Endodermal cell (in vitro differentiated cells): ENCODE measurements around the gene MMP3. TPM values are rescaled to one million over a fixed set of nuclear protein-coding genes. Genes with fewer than 3 reads are reported as not detected.

Source experiments
- DNase-seq: peaks from one replicate; pipeline ENCODE4 v3.0.0-alpha.2; 2017
- H3K27ac ChIP-seq: 2 replicates; pipeline ENCODE4 v1.5.1; 2013; ENCODE audit warnings: mild to moderate bottlenecking, low read depth, low read length, moderate library complexity
- H3K27me3 ChIP-seq: 2 replicates; pipeline ENCODE4 v1.6.1; 2013; ENCODE audit warnings: mild to moderate bottlenecking, low read length, moderate library complexity; ENCODE audit not compliant: insufficient read depth, control insufficient read depth, poor library complexity, severe bottlenecking
- H3K36me3 ChIP-seq: 2 replicates; pipeline ENCODE4 v1.7.0; 2013; ENCODE audit warnings: mild to moderate bottlenecking, low read length, moderate library complexity; ENCODE audit not compliant: control insufficient read depth, insufficient read depth
- H3K4me1 ChIP-seq: one replicate; pipeline ENCODE4 v1.7.0; 2013; ENCODE audit warnings: low read length; ENCODE audit not compliant: control insufficient read depth, insufficient read depth
- H3K4me3 ChIP-seq: 2 replicates; pipeline ENCODE4 v1.5.1; 2013; ENCODE audit warnings: mild to moderate bottlenecking, low read length, moderate library complexity
- H3K9ac ChIP-seq: 2 replicates; pipeline ENCODE4 v1.6.1; 2013; ENCODE audit warnings: mild to moderate bottlenecking, low read length, moderate library complexity; ENCODE audit not compliant: poor library complexity, severe bottlenecking; ENCODE audit errors: extremely low read depth
- H3K9me3 ChIP-seq: 2 replicates; pipeline ENCODE4 v1.6.1; 2013; ENCODE audit warnings: mild to moderate bottlenecking, low read length, moderate library complexity; ENCODE audit not compliant: control insufficient read depth
- H3K27ac Mint-ChIP-seq: 2 replicates; pipeline ENCODE4 v1.8.0; 2020; ENCODE audit warnings: mixed read lengths
- H3K27me3 Mint-ChIP-seq: 2 replicates; pipeline ENCODE4 v1.8.0; 2021; ENCODE audit warnings: mild to moderate bottlenecking, mixed read lengths; ENCODE audit not compliant: insufficient read depth
- H3K36me3 Mint-ChIP-seq: 2 replicates; pipeline ENCODE4 v1.8.0; 2020; ENCODE audit warnings: low read depth, mixed read lengths
- H3K4me1 Mint-ChIP-seq: 2 replicates; pipeline ENCODE4 v1.8.0; 2020; ENCODE audit warnings: mixed read lengths
- H3K4me3 Mint-ChIP-seq: 2 replicates; pipeline ENCODE4 v1.8.0; 2020; ENCODE audit warnings: mild to moderate bottlenecking, moderate library complexity, mixed read lengths
- H3K9me3 Mint-ChIP-seq: 2 replicates; pipeline ENCODE4 v1.8.0; 2020; ENCODE audit warnings: mild to moderate bottlenecking, mixed read lengths
- CTCF ChIP-seq: fragments of 200-600 bp; sonication (generic); conservative IDR thresholded peaks from 2 replicates; pipeline ENCODE4 v1.5.0; 2021; ENCODE audit warnings: antibody characterized with exemption, mild to moderate bottlenecking
- WGBS, 2 experiments: methylation state at CpG; one replicate each; pipeline versions ENCODE4 v1.1.5 to v1.1.7; 2013; ENCODE audit warnings: missing lambda C conversion rate in 2 of 2, mixed read lengths in 1 of 2; ENCODE audit not compliant: insufficient coverage in 1 of 2, insufficient read length in 1 of 2; 5-methylcytosine and 5-hydroxymethylcytosine counted together
- total RNA-seq, 2 donors: library from RNA; stranded (reverse); fragmentation: NEBNext Ultra II Directional in 1 of 2; extraction: Animal tissue kit (Norgen Biotek cat#: 25700) in 1 of 2; gene quantifications; 2 replicates in 1 of 2; 3 replicates in 1 of 2; pipeline ENCODE4 v1.2.1, GENCODE V29; 2021

Gene MMP3
- total RNA-seq, 2 donors from 2014 or later, result not detected

GRCh38 chr11:102832612-102833011 is 10.8 kb downstream of the MMP3 start:
- no peak for DNase-seq
- H3K36me3 ChIP-seq, result no peaks in the 10 kb centered on the region
- WGBS, 2 experiments, result 90% methylated on average over 7 of the region's 7 CpGs; no CpG with 5 or more reads in 1 of the 2 experiments
- no peaks in the 10 kb centered on the region for H3K9me3 Mint-ChIP-seq
- peaks cover 18% of the 10 kb centered on the region for H3K4me1 Mint-ChIP-seq
- TF ChIP-seq CTCF, result no peak
- no peak overlapping the region for H3K9ac ChIP-seq
- no peaks in the 10 kb centered on the region for H3K36me3 Mint-ChIP-seq
- H3K27me3 ChIP-seq, result no peaks in the 10 kb centered on the region
- H3K4me3 Mint-ChIP-seq, result no peak overlapping the region
- no peak overlapping the region for H3K27ac ChIP-seq
- no peak overlapping the region for H3K4me3 ChIP-seq
- H3K4me1 ChIP-seq, result no peaks in the 10 kb centered on the region
- H3K27me3 Mint-ChIP-seq, result peaks cover 9% of the 10 kb centered on the region
- no peaks in the 10 kb centered on the region for H3K9me3 ChIP-seq
- no peak overlapping the region for H3K27ac Mint-ChIP-seq

- peak; percentile 84 for TF ChIP-seq CTCF
- peaks cover 17% of the 10 kb centered on the region for H3K4me1 Mint-ChIP-seq
- peaks cover 5% of the 10 kb centered on the region for H3K9me3 Mint-ChIP-seq
- H3K9ac ChIP-seq, result no peak overlapping the region
- peaks cover 9% of the 10 kb centered on the region for H3K27me3 Mint-ChIP-seq
- H3K27ac Mint-ChIP-seq, result peak overlapping the region; percentile 37
- WGBS, 2 experiments, result 93 to 95% methylated on average over 18 to 38 of the region's 38 CpGs
- no peaks in the 10 kb centered on the region for H3K9me3 ChIP-seq
- DNase-seq, result peak; percentile 92
- peak overlapping the region; percentile 56 for H3K4me3 Mint-ChIP-seq
- H3K4me1 ChIP-seq, result no peaks in the 10 kb centered on the region
- H3K27me3 ChIP-seq, result no peaks in the 10 kb centered on the region
- H3K27ac ChIP-seq, result no peak overlapping the region
- H3K4me3 ChIP-seq, result no peak overlapping the region
- H3K36me3 Mint-ChIP-seq, result no peaks in the 10 kb centered on the region
- H3K36me3 ChIP-seq, result no peaks in the 10 kb centered on the region
Observed at GRCh38 chr11:102831489-102832440, 11.6 kb downstream of the MMP3 start.

- Histone ChIP-seq H3K27ac (no peak overlapping the region), H3K4me1 (no peaks in the 10 kb centered on the region), H3K4me3 (no peak overlapping the region), H3K27me3 (no peaks in the 10 kb centered on the region), H3K9me3 (no peaks in the 10 kb centered on the region), H3K36me3 (no peaks in the 10 kb centered on the region), H3K9ac (no peak overlapping the region)
- Mint-ChIP-seq H3K36me3 (no peaks in the 10 kb centered on the region), H3K27ac (no peak overlapping the region), H3K27me3 (peaks cover 9% of the 10 kb centered on the region), H3K9me3 (peaks cover 11% of the 10 kb centered on the region), H3K4me1 (peaks cover 10% of the 10 kb centered on the region), H3K4me3 (peak overlapping the region; percentile 56)
- DNase-seq, result no peak
- no peak for TF ChIP-seq CTCF
- 87% methylated on average over 2 of the region's 2 CpGs; no CpG with 5 or more reads in 1 of the 2 experiments for WGBS, 2 experiments
Observed at GRCh38 chr11:102831128-102831488, 12.3 kb downstream of the MMP3 start.
